HEK293 (cell line): ENCODE measurements around the gene NDUFB10.

Experiments
- CTCF ChIA-PET: fragments of 350-600 bp; formaldehyde crosslinking; extraction: SDS; loops from one replicate; lab custom pipeline; 2021; ENCODE audit warnings: antibody characterized with exemption; lab: Yijun Ruan, JAX
- POLR2A ChIA-PET: fragments of 300-600 bp; formaldehyde crosslinking; extraction: SDS; loops from one replicate; lab custom pipeline; 2020; ENCODE audit warnings: antibody characterized with exemption, inconsistent platforms; lab: Yijun Ruan, JAX
- H3K27ac ChIP-seq: fragments of 200-500 bp; sonication (Bioruptor generic); 2 replicates; pipeline ENCODE4 v1.5.1; 2014; ENCODE audit warnings: low read depth, low read length, control low read depth, inconsistent platforms; ENCODE audit errors: extremely low read depth
- H3K36me3 ChIP-seq, 2 experiments: fragments of 200-500 bp in 1 of 2; sonication (Bioruptor generic) in 1 of 2; 1 replicate in 1 of 2; 2 replicates in 1 of 2; pipeline ENCODE4 v1.5.1; 2014 to 2017; ENCODE audit warnings: inconsistent platforms in 2 of 2, low read length in 2 of 2; ENCODE audit not compliant: control insufficient read depth in 2 of 2, insufficient read depth in 1 of 2
- H3K4me1 ChIP-seq: fragments of 200-500 bp; sonication (Bioruptor generic); 2 replicates; pipeline ENCODE4 v1.5.1; 2014; ENCODE audit warnings: mild to moderate bottlenecking, low read length, inconsistent platforms; ENCODE audit not compliant: control insufficient read depth, insufficient read depth
- H3K4me3 ChIP-seq: 2 replicates; pipeline ENCODE4 v1.5.1; 2011; ENCODE audit warnings: low read depth, mild to moderate bottlenecking, control low read depth, low read length, moderate library complexity
- H3K9me3 ChIP-seq: fragments of 200-500 bp; sonication (Bioruptor generic); 2 replicates; pipeline ENCODE4 v1.5.1; 2014; ENCODE audit warnings: low read depth, low read length, inconsistent platforms; ENCODE audit not compliant: control insufficient read depth, insufficient read depth
- EGR2 ChIP-seq: fragments of 450-650 bp; formaldehyde crosslinking; IDR thresholded peaks from 2 replicates; pipeline ENCODE4 v1.5.1; 2016; ENCODE audit warnings: low read depth, missing biosample characterization, missing genetic modification characterization
- HOXD13 ChIP-seq: sonication (generic); formaldehyde crosslinking; IDR thresholded peaks from 2 replicates; pipeline ENCODE4 v1.8.0; 2022; ENCODE audit warnings: missing genetic modification reagents, borderline replicate concordance
- KLF10 ChIP-seq: fragments of 450-650 bp; IDR thresholded peaks from 2 replicates; pipeline ENCODE4 v1.5.1; 2018; ENCODE audit warnings: missing biosample characterization, mild to moderate bottlenecking, missing genetic modification characterization
- KLF7 ChIP-seq: fragments of 450-650 bp; formaldehyde crosslinking; IDR thresholded peaks from 2 replicates; pipeline ENCODE4 v1.5.1; 2016; ENCODE audit warnings: missing biosample characterization, missing genetic modification characterization, borderline replicate concordance
- PATZ1 ChIP-seq: fragments of 450-650 bp; formaldehyde crosslinking; IDR thresholded peaks from 2 replicates; pipeline ENCODE4 v1.5.1; 2016; ENCODE audit warnings: missing biosample characterization, missing genetic modification characterization
- PRDM10 ChIP-seq: fragments of 450-650 bp; formaldehyde crosslinking; IDR thresholded peaks from 2 replicates; pipeline ENCODE4 v1.5.1; 2016; ENCODE audit warnings: missing biosample characterization, missing genetic modification characterization
- YY2 ChIP-seq: fragments of 450-650 bp; formaldehyde crosslinking; IDR thresholded peaks from 2 replicates; pipeline ENCODE4 v1.5.1; 2016; ENCODE audit warnings: missing biosample characterization, missing genetic modification characterization
- ZBTB7A ChIP-seq: fragments of 450-650 bp; formaldehyde crosslinking; IDR thresholded peaks from 2 replicates; pipeline ENCODE4 v1.5.1; 2016; ENCODE audit warnings: low read depth, missing biosample characterization, missing genetic modification characterization
- ZIC2 ChIP-seq: fragments of 450-650 bp; formaldehyde crosslinking; IDR thresholded peaks from 2 replicates; pipeline ENCODE4 v1.5.1; 2016; ENCODE audit warnings: missing biosample characterization, missing genetic modification characterization
- ZNF2 ChIP-seq: fragments of 450-650 bp; formaldehyde crosslinking; IDR thresholded peaks from 2 replicates; pipeline ENCODE4 v1.5.1; 2016; ENCODE audit warnings: missing biosample characterization, missing genetic modification characterization
- ZNF600 ChIP-seq: fragments of 450-650 bp; formaldehyde crosslinking; IDR thresholded peaks from 2 replicates; pipeline ENCODE4 v1.5.1; 2016; ENCODE audit warnings: missing biosample characterization, missing genetic modification characterization
- ZNF626 ChIP-seq: fragments of 450-650 bp; sonication (Bioruptor Pico); formaldehyde crosslinking; IDR thresholded peaks from 2 replicates; pipeline ENCODE4 v1.5.1; 2018; ENCODE audit warnings: missing biosample characterization, missing genetic modification characterization, inconsistent platforms
- ZNF664 ChIP-seq: fragments of 450-650 bp; formaldehyde crosslinking; IDR thresholded peaks from 2 replicates; pipeline ENCODE4 v1.5.1; 2016; ENCODE audit warnings: missing biosample characterization, missing genetic modification characterization
- ZNF670 ChIP-seq: fragments of 450-650 bp; formaldehyde crosslinking; IDR thresholded peaks from 2 replicates; pipeline ENCODE4 v1.5.1; 2016; ENCODE audit warnings: missing biosample characterization, missing genetic modification characterization, low read depth
- TF ChIP-seq, protein P1 (sequence below): fragments of 450-650 bp; formaldehyde crosslinking; optimal IDR thresholded peaks from 2 replicates; pipeline ENCODE3; 2016; ENCODE audit warnings: missing biosample characterization, mild to moderate bottlenecking, missing genetic modification characterization

Gene NDUFB10

DNA sequence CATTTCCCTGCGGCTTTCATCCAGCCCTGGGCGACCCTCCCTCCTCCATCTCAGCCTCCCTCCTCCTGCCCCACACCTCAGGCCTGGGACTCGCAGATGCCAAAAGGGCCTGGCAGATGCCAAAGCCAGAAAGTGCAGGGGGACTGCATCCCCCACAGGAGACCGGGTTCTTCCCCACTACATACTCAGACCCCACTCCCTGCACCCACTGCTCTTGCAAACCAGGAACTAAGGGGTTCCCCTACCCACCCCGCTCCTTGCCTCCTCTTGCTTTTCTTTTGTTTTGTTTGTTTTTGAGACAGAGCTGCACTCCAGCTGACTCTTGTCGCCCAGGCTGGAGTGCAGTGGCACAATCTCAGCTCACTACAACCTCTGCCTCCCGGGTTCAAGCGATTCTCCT lies 44.4 kb upstream of the NDUFB10 start:
- Histone ChIP-seq H3K4me3 (no peak overlapping the region), H3K9me3 (no peaks in the 10 kb centered on the region), H3K36me3 (no peaks in the 10 kb centered on the region), H3K27ac (no peak overlapping the region), H3K4me1 (no peaks in the 10 kb centered on the region)
- POLR2A ChIA-PET, result no interaction called here
- CTCF ChIA-PET, result interaction anchor here (1.0 kb wide), 1 partner anchor 14 kb away, joined by 3 read pairs; no protein-coding TSS in a partner anchor
- no peak for TF ChIP-seq EGR2 (tag by site-specific recombination)
- TF ChIP-seq ZNF600, result 0 out of 2 replicates have a peak, but pooled peaks have one; percentile 16
- no peak for TF ChIP-seq ZIC2
- TF ChIP-seq ZNF626, result no peak
- TF ChIP-seq ZNF2 (tag by site-specific recombination), result no peak
- TF ChIP-seq PRDM10 (tag by site-specific recombination), result peak; percentile 73
- TF ChIP-seq KLF7 (tag by site-specific recombination), result no peak
- TF ChIP-seq ZNF670 (tag by site-specific recombination), result no peak
- TF ChIP-seq YY2 (tag by site-specific recombination), result no peak
- TF ChIP-seq ZBTB7A, result no peak
- TF ChIP-seq HOXD13 (CRISPR knock-in tag), result no peak
- TF ChIP-seq ZNF664 (tag by site-specific recombination), result no peak
- TF ChIP-seq KLF10, result no peak
- TF ChIP-seq, protein P1, sequence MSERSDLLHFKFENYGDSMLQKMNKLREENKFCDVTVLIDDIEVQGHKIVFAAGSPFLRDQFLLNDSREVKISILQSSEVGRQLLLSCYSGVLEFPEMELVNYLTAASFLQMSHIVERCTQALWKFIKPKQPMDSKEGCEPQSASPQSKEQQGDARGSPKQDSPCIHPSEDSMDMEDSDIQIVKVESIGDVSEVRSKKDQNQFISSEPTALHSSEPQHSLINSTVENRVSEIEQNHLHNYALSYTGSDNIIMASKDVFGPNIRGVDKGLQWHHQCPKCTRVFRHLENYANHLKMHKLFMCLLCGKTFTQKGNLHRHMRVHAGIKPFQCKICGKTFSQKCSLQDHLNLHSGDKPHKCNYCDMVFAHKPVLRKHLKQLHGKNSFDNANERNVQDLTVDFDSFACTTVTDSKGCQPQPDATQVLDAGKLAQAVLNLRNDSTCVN (tag by site-specific recombination), result no peak
- TF ChIP-seq, all 188 proteins: peak for 2

DNA sequence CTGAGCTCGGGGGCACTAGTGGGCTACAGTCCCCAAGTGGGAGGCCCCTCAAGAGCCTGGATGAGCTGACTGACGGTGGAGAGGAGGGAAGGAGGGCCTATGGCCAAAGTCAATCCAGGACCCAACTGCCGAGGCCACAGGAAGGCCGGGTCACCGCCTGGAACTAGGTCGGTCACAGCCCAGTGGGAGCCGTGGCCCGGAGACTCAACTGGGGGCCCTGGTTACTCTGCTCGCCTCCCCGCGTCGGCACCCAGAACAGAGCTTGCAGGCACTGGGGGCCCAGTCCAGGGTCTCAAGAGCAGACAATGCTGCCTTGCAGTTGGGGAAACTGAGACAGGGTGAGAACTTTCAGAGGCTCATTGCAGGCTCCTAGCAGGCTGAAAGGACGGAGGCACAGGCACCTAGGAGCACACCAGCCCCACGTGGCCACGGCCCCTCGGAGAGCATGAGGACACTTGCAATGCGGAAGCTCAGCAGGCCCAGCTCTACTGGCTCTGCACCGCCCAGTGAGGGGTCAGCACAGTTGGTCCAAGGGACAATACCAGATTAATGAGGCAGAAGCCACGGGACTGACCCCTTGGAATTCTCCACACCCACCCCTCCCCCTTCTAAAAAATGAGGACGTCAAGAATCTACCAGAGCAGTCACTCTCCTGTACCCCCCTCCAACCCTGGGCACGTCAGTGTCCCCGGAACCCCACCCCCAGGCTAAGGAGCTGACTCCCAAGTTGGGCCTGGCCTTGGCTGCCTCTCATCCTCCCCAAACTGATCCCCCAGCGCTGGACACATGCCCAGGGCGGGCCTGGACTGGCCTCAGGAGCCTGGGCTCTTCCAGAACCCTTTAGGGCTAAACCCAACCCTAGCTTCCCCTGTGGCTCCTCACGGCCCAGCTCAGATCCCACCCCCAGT lies 43.4 kb upstream of the NDUFB10 start:
- no peaks in the 10 kb centered on the region for H3K4me1 ChIP-seq
- no peak for TF ChIP-seq PATZ1 (tag by site-specific recombination)
- no peak for TF ChIP-seq HOXD13 (CRISPR knock-in tag)
- ChIA-PET CTCF (interaction anchor here (0.6 to 1.0 kb wide), 2 partner anchors 13 to 29 kb away, joined by 3 read pairs; no protein-coding TSS in a partner anchor), POLR2A (interaction anchor here (0.6 to 1.4 kb wide), 3 partner anchors 11 to 49 kb away, joined by 4 to 7 read pairs (median 5); partner anchors contain the start of gene RPS2)
- no peak overlapping the region for H3K27ac ChIP-seq
- no peak overlapping the region for H3K4me3 ChIP-seq
- no peaks in the 10 kb centered on the region for H3K9me3 ChIP-seq
- no peaks in the 10 kb centered on the region for H3K36me3 ChIP-seq
